Right lobe of liver (tissue), 6 donors: Measurements from ENCODE around the gene TMEM269. TPM values are rescaled to one million over a fixed set of nuclear protein-coding genes. Genes with fewer than 3 reads are reported as not detected.

ENCODE experiments used
- ATAC-seq, 4 donors: fragments of 200-7000 bp; cut with Tn5 transposase; one replicate each; pipeline ENCODE4 v1.9.1; 2020; ENCODE audit warnings: mild to moderate bottlenecking in 4 of 4, moderate library complexity in 4 of 4
- DNase-seq, 3 donors: peaks; one replicate each; pipeline ENCODE4 v3.0.0-alpha.2; 2020
- H3K27ac ChIP-seq, 3 donors: fragments of 200-600 bp; one replicate each; pipeline ENCODE4 v1.8.0; 2022
- H3K27me3 ChIP-seq, 2 donors: fragments of 200-600 bp; one replicate each; pipeline ENCODE4 v1.8.0; 2022
- H3K36me3 ChIP-seq, 4 donors: fragments of 200-600 bp; sonication (generic) in 1 of 4; one replicate each; pipeline versions ENCODE4 v1.5.1 to v1.8.0; 2017 to 2022; ENCODE audit warnings: control low read depth in 1 of 4
- H3K4me1 ChIP-seq, 4 donors: fragments of 200-600 bp; sonication (generic) in 1 of 4; one replicate each; pipeline versions ENCODE4 v1.5.1 to v1.8.0; 2017 to 2022; ENCODE audit warnings: control low read depth in 1 of 4
- H3K4me3 ChIP-seq, 3 donors: fragments of 200-600 bp; one replicate each; pipeline ENCODE4 v1.8.0; 2022
- H3K9me3 ChIP-seq, 4 donors: fragments of 200-600 bp; sonication (generic) in 1 of 4; one replicate each; pipeline versions ENCODE4 v1.5.1 to v1.8.0; 2017 to 2022; ENCODE audit warnings: control low read depth in 1 of 4
- POLR2A ChIP-seq: fragments of 450-650 bp; IDR thresholded peaks from one replicate; pipeline ENCODE4 v1.6.1; 2017; ENCODE audit warnings: antibody characterized with exemption, mild to moderate bottlenecking
- WGBS: methylation state at CpG from one replicate; pipeline ENCODE4 v1.1.6; 2018; ENCODE audit warnings: low coverage, low lambda C conversion rate; ENCODE audit not compliant: insufficient coverage; ENCODE audit errors: missing lambda C conversion rate; 5-methylcytosine and 5-hydroxymethylcytosine counted together
- intact Hi-C, 2 donors: fragments of 100-400 bp; cut with DNase I; formaldehyde crosslinking; loops; one replicate each; pipeline versions ENCODE4 v1.11.2 to v1.14.1; 2022
- total RNA-seq, 6 experiments: library from RNA; depleted of rRNA in 2 of 6; stranded (reverse); fragments of >200 nt in 2 of 6; fragmentation: NEBNext Ultra II Directional in 3 of 6; extraction: Animal tissue kit (Norgen Biotek cat#: 25700) in 3 of 6; gene quantifications; one replicate each; pipeline versions ENCODE4 v1.1.0 to v1.2.4, GENCODE V29; 2016 to 2023
- TF ChIP-seq, protein P1 (sequence below), 4 donors: fragments of 200-600 bp in 3 of 4; fragments of 450-650 bp in 1 of 4; IDR thresholded peaks; one replicate each; pipeline versions ENCODE4 v1.5.1 to v1.8.0; 2016 to 2022; ENCODE audit warnings: antibody characterized with exemption in 4 of 4, mild to moderate bottlenecking in 2 of 4
- donor health status: DM: no; HTN: yes; CAD: no.
- donor health status: DM: no; HTN: no; CAD: no.
- donor health status: DM: no; HTN: no; CAD: no.
- donor health status: DM: no; HTN: yes; CAD: no.
- donor health status: DM: no; HTN: yes; CAD: no.

TMEM269 gene
- total RNA-seq, 6 experiments from 2014 or later: 0.07 TPM; not detected in 5

DNA sequence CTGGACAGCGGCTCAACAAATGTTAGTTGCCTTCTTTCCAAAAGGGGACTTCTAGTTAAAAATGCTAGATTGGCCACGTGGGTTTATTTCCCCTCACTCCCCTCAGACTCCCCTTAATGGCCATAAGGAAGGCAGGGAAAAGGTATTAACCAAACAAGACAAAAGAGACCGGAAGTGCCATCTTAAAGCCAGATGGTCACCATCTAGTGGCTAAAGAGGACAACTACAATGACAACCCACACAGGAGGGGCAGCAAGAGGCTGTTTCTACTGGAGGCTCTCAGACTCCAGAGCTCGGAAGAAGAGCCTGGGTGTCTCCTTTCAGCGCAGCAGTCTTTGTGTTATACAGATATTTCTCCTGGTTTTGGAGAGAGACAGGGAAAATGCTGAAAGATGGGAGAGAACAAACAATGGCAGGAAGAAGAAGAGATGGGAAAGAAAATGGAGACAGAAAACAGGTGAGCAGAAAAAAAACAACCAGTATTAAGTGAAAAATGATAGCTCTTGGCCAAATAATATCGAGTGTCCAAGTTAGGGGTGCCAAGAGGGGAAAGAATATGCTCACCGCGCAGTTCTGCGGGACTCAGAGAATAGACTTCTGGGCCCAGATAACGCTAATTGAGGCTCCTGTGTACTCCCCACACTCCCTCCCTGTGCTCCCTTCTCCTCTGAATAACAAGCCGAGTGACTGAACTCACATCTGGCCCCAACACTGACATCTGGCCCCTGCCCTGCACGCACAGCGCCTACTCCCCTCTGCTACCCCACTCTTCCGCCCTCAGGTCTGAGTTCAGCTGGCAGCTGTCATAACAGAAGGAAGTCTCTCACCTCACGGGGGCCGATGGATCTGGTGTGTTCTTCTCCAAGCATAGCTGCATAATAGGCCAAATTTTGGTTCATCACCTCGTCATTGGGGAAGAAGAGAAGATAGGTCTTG is 27.6 kb upstream of the TMEM269 start:
- no peaks in the 10 kb centered on the region for H3K27me3 ChIP-seq
- peak; percentile 83 to 91 (median 90) for ATAC-seq
- no peak for DNase-seq
- peaks cover 0 to 78% (median 28%) of the 10 kb centered on the region in 4 donors for H3K36me3 ChIP-seq
- WGBS: 66% methylated on average over 11 of the region's 17 CpGs
- intact Hi-C loops: loop anchor here (5.0 to 10.0 kb wide), 2 partner anchors 180 to 612 kb away; no protein-coding TSS in a partner anchor
- TF ChIP-seq, protein P1, sequence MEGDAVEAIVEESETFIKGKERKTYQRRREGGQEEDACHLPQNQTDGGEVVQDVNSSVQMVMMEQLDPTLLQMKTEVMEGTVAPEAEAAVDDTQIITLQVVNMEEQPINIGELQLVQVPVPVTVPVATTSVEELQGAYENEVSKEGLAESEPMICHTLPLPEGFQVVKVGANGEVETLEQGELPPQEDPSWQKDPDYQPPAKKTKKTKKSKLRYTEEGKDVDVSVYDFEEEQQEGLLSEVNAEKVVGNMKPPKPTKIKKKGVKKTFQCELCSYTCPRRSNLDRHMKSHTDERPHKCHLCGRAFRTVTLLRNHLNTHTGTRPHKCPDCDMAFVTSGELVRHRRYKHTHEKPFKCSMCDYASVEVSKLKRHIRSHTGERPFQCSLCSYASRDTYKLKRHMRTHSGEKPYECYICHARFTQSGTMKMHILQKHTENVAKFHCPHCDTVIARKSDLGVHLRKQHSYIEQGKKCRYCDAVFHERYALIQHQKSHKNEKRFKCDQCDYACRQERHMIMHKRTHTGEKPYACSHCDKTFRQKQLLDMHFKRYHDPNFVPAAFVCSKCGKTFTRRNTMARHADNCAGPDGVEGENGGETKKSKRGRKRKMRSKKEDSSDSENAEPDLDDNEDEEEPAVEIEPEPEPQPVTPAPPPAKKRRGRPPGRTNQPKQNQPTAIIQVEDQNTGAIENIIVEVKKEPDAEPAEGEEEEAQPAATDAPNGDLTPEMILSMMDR (IDR thresholded peaks at IDR 0.05): peak; percentile 66 to 76 (median 69)
- TF ChIP-seq POLR2A: no peak
- no peaks in the 10 kb centered on the region for H3K4me1 ChIP-seq
- H3K9me3 ChIP-seq: no peaks in the 10 kb centered on the region
- H3K27ac ChIP-seq: no peak overlapping the region
- no peak overlapping the region for H3K4me3 ChIP-seq

DNA sequence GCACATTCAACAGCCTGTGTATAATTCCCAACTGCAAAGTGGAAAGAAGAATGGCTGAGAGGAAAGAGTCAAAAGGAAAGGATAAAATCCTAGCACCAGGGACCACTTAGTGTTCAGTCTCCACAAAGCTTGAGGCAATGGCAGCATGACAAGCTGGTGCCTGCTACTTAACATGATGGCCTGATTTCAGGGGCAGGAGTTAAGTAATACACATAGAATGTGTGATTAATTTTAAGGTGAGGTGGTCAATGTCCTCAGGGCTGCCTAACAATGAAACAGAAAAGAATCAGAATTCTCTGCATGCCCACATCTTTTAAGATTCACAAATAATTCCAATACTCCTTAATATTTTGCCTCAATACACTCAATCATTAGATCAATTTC is 26.9 kb upstream of the TMEM269 start:
- H3K4me3 ChIP-seq: no peak overlapping the region
- H3K9me3 ChIP-seq: no peaks in the 10 kb centered on the region
- no peaks in the 10 kb centered on the region for H3K27me3 ChIP-seq
- no peak for DNase-seq
- H3K27ac ChIP-seq: no peak overlapping the region
- intact Hi-C loops: loop anchor here (5.0 to 10.0 kb wide), 2 partner anchors 181 to 613 kb away; no protein-coding TSS in a partner anchor
- H3K36me3 ChIP-seq: peaks cover 0 to 72% (median 26%) of the 10 kb centered on the region in 4 donors
- TF ChIP-seq, protein P1 (IDR thresholded peaks at IDR 0.05): no peak
- no peak for TF ChIP-seq POLR2A
- no peaks in the 10 kb centered on the region for H3K4me1 ChIP-seq
- ATAC-seq: no peak

DNA sequence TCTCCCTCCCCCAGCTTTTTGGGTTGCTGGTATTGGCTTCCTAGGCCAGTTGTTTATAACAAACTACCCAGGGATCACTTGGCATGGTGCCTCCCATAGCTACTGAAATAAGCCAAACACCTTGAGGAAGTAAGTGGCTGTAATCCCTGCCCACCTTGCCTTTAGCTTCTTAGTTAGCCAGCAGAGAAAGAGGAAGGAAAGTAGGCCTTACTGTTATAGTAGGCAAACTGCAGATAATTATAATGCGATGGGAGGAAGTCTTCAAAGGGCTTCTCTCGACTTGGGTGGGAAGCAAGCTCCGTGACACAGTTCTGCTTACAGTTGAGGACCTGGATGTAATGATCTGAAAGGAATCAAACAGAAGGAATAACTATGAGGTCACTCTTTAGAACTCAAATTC is 26.1 kb upstream of the TMEM269 start:
- ATAC-seq: no peak
- WGBS: 29% methylated on average over 3 of the region's 3 CpGs
- Histone ChIP-seq H3K4me1 (no peaks in the 10 kb centered on the region), H3K27me3 (no peaks in the 10 kb centered on the region), H3K27ac (no peak overlapping the region), H3K9me3 (no peaks in the 10 kb centered on the region), H3K4me3 (no peak overlapping the region), H3K36me3 (peaks cover 0 to 67% (median 26%) of the 10 kb centered on the region in 4 donors)
- intact Hi-C loops: loop anchor here (5.0 to 10.0 kb wide), 2 partner anchors 181 to 614 kb away; no protein-coding TSS in a partner anchor
- TF ChIP-seq, protein P1 (IDR thresholded peaks at IDR 0.05): no peak
- TF ChIP-seq POLR2A: no peak
- no peak for DNase-seq

DNA sequence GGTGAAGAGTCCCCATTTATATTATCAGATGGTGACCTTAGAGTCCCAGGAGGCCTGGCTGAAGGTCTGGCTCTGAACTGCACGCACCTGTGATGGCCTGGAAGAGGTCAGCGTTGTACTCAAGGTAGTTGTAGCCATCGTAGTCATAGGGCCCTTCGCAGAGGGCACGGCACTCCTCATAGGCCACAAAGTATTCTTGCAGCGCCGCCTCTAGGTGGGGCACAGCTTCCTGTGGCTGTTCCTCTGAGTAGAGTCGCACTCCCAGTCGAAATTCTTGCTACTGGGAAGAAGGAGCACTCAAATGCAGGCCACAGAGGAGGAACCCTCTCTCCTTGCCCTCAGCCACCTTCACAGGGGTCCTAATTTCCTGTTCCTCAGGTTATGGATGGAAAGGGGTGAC is 25.7 kb upstream of the TMEM269 start:
- Histone ChIP-seq H3K4me3 (no peak overlapping the region), H3K27ac (no peak overlapping the region), H3K9me3 (no peaks in the 10 kb centered on the region), H3K27me3 (no peaks in the 10 kb centered on the region), H3K4me1 (no peaks in the 10 kb centered on the region), H3K36me3 (peaks cover 0 to 63% (median 23%) of the 10 kb centered on the region in 4 donors)
- 67% methylated on average over 6 of the region's 9 CpGs for WGBS
- ATAC-seq: no peak
- DNase-seq: no peak
- TF ChIP-seq, protein P1 (IDR thresholded peaks at IDR 0.05): no peak
- TF ChIP-seq POLR2A: no peak
- intact Hi-C loops: loop anchor here (5.0 to 10.0 kb wide), 2 partner anchors 182 to 614 kb away; no protein-coding TSS in a partner anchor
